Thoracic aorta (tissue), 2 donors: ENCODE measurements around the gene FHIT. TPM values are rescaled to one million over a fixed set of nuclear protein-coding genes. Genes with fewer than 3 reads are reported as not detected.

Source experiments
- ATAC-seq: fragments of 150-250 bp; one replicate; pipeline ENCODE4 v1.8.0; 2017; ENCODE audit warnings: low read depth; ENCODE audit not compliant: insufficient number of reproducible peaks, low FRiP score
- DNase-seq: peaks from one replicate; pipeline ENCODE4 v3.0.0-alpha.2; 2020; ENCODE audit warnings: low spot score
- H3K27ac ChIP-seq, 2 donors: fragments of 200-600 bp; sonication (generic); 1 replicate in 1 of 2; 2 replicates in 1 of 2; pipeline ENCODE4 v1.5.1; 2016; ENCODE audit warnings: mild to moderate bottlenecking in 2 of 2, moderate library complexity in 2 of 2
- H3K27me3 ChIP-seq: fragments of 200-600 bp; sonication (generic); replicated peaks from 2 replicates; pipeline ENCODE4 v1.6.0; 2016; ENCODE audit warnings: mild to moderate bottlenecking; ENCODE audit not compliant: insufficient read depth
- H3K36me3 ChIP-seq: fragments of 200-600 bp; sonication (generic); one replicate; pipeline ENCODE4 v1.5.1; 2016
- H3K4me1 ChIP-seq, 2 donors: fragments of 200-600 bp; sonication (generic); 1 replicate in 1 of 2; 2 replicates in 1 of 2; pipeline versions ENCODE4 v1.5.1 to v1.6.0; 2016; ENCODE audit warnings: low read depth in 2 of 2, mild to moderate bottlenecking in 1 of 2; ENCODE audit not compliant: control insufficient read depth in 1 of 2
- H3K4me3 ChIP-seq: fragments of 200-600 bp; sonication (generic); 2 replicates; pipeline ENCODE4 v1.5.1; 2016; ENCODE audit warnings: mild to moderate bottlenecking
- H3K9me3 ChIP-seq: fragments of 200-600 bp; sonication (generic); 2 replicates; pipeline ENCODE4 v1.5.1; 2016
- CTCF ChIP-seq: fragments of 200-600 bp; sonication (generic); IDR thresholded peaks from one replicate; pipeline ENCODE4 v1.5.1; 2019; ENCODE audit warnings: antibody characterized with exemption
- total RNA-seq, 2 donors: library from RNA; depleted of rRNA; stranded (reverse); fragments of >200 nt; gene quantifications; one replicate each; pipeline versions ENCODE4 v1.1.0 to v1.2.3, GENCODE V29; 2016

The FHIT gene
- total RNA-seq, 2 donors from 2014 or later: 2.0 to 2.3 TPM

GRCh38 chr3:59857589-59858346, 1393.5 kb downstream of the FHIT start:
- no peak overlapping the region for H3K27ac ChIP-seq
- DNase-seq (peak; percentile 13), ATAC-seq (peak; percentile 56)
- peak; percentile 87 for TF ChIP-seq CTCF
- no peak overlapping the region for H3K4me3 ChIP-seq
- no peaks in the 10 kb centered on the region for H3K4me1 ChIP-seq
- no peaks in the 10 kb centered on the region for H3K36me3 ChIP-seq
- no peaks in the 10 kb centered on the region for H3K27me3 ChIP-seq
- no peaks in the 10 kb centered on the region for H3K9me3 ChIP-seq

GRCh38 chr3:59856934-59857460, 1394.3 kb downstream of the FHIT start:
- Histone ChIP-seq H3K36me3 (no peaks in the 10 kb centered on the region), H3K4me1 (no peaks in the 10 kb centered on the region), H3K4me3 (no peak overlapping the region), H3K27ac (no peak overlapping the region), H3K27me3 (no peaks in the 10 kb centered on the region), H3K9me3 (no peaks in the 10 kb centered on the region)
- no peak for ATAC-seq
- no peak for DNase-seq
- TF ChIP-seq CTCF: no peak

- H3K27me3 ChIP-seq: no peaks in the 10 kb centered on the region
- H3K36me3 ChIP-seq: no peaks in the 10 kb centered on the region
- no peaks in the 10 kb centered on the region for H3K9me3 ChIP-seq
- H3K4me3 ChIP-seq: no peak overlapping the region
- ATAC-seq (no peak), DNase-seq (no peak)
- TF ChIP-seq CTCF: no peak
- H3K27ac ChIP-seq: no peak overlapping the region
- no peaks in the 10 kb centered on the region for H3K4me1 ChIP-seq
These were observed 1397.1 kb downstream of the FHIT start for GRCh38 chr3:59854061-59854709.

GRCh38 chr3:59850417-59850816, 1400.8 kb downstream of the FHIT start:
- H3K36me3 ChIP-seq: no peaks in the 10 kb centered on the region
- no peak for DNase-seq
- no peaks in the 10 kb centered on the region for H3K27me3 ChIP-seq
- no peak for ATAC-seq
- H3K4me1 ChIP-seq: no peaks in the 10 kb centered on the region
- no peaks in the 10 kb centered on the region for H3K9me3 ChIP-seq
- H3K4me3 ChIP-seq: no peak overlapping the region
- no peak overlapping the region for H3K27ac ChIP-seq
- TF ChIP-seq CTCF: no peak

GRCh38 chr3:59845386-59845785, 1405.9 kb downstream of the FHIT start:
- H3K36me3 ChIP-seq: no peaks in the 10 kb centered on the region
- H3K4me1 ChIP-seq: no peaks in the 10 kb centered on the region
- TF ChIP-seq CTCF: no peak
- DNase-seq: no peak
- H3K9me3 ChIP-seq: no peaks in the 10 kb centered on the region
- no peak overlapping the region for H3K4me3 ChIP-seq
- no peaks in the 10 kb centered on the region for H3K27me3 ChIP-seq
- ATAC-seq: no peak
- no peak overlapping the region for H3K27ac ChIP-seq
